Measurements from ENCODE around the gene KCNC1. TPM values are rescaled to one million over a fixed set of nuclear protein-coding genes. Genes with fewer than 3 reads are reported as not detected.
A peak's percentile ranks its signal among the peaks of the same experiment; 100 is the strongest.

The KCNC1 gene
- total and polyA plus RNA-seq, 2 of the 13 experiments (the other 11 are each of a cell fraction or from before 2014, with no cell fraction given): 0.01 to 0.04 TPM

- TF ChIP-seq SOX13 (IDR thresholded peaks at IDR 0.05) (no peak), SOX13 (CRISPR knock-in tag; conservative IDR thresholded peaks at IDR 0.05 in 1 of 2, IDR thresholded peaks at IDR 0.05 in 1 of 2) (peak in 1 of 2 experiments; percentile 78; a peak in 2 of 4 replicates), ZNF160 (CRISPR knock-in tag; IDR thresholded peaks at IDR 0.05) (no peak), SRSF4 (IDR thresholded peaks at IDR 0.05; ENCODE audit: low read depth, low read length, poor library complexity, severe bottlenecking) (no peak), ZNF263 (CRISPR knock-in tag; IDR thresholded peaks at IDR 0.05) (peak; percentile 58; the same call in 1 of the 2 replicates), ZFP37 (CRISPR knock-in tag; IDR thresholded peaks at IDR 0.05; ENCODE audit: borderline replicate concordance) (no peak), TBX2 (CRISPR knock-in tag; IDR thresholded peaks at IDR 0.05; ENCODE audit: borderline replicate concordance) (0 out of 2 replicates have a peak, but pooled peaks have one; percentile 6), ZBTB21 (CRISPR knock-in tag; IDR thresholded peaks at IDR 0.05) (no peak), REXO4 (CRISPR knock-in tag; IDR thresholded peaks at IDR 0.05; ENCODE audit: borderline replicate concordance) (no peak), PATZ1 (CRISPR knock-in tag; IDR thresholded peaks at IDR 0.05) (peak; percentile 94), ATAD3A (CRISPR knock-in tag; IDR thresholded peaks at IDR 0.05) (no peak)
These were observed 39.9 kb downstream of the KCNC1 start (continued) for GRCh38 chr11:17774232-17775034.

GRCh38 chr11:17775035-17775348, 40.4 kb downstream of the KCNC1 start:
- H3K4me1 ChIP-seq (ENCODE audit: insufficient read depth, low read length): peaks cover 38% of the 10 kb centered on the region
- FAIRE-seq: no peak
- no peaks in the 10 kb centered on the region for H3K79me2 ChIP-seq (ENCODE audit: insufficient read depth, low read length)
- no peak overlapping the region for H3K4me3 ChIP-seq (replicated peaks in 1 of 3; ENCODE audit: insufficient read depth in 1 of 3, low read depth in 2 of 3, low read length in 3 of 3)
- no peak overlapping the region for H3K9ac ChIP-seq (ENCODE audit: insufficient read depth, low read depth, low read length)
- in situ Hi-C loops (cut with HindIII; ENCODE audit: extremely low pct_ligation_motif_present, low pct_unique_long_range_greater_than_20kb) (no loop called here), intact Hi-C loops (cut with micrococcal nuclease; ENCODE audit: unreplicated experiment) (no loop called here)
- ChIA-PET POLR2A (no interaction called here), CTCF (ENCODE audit: low intra/inter-chr PET ratio, low total read pairs) (no interaction called here)
- TF ChIP-seq TBX2 (CRISPR knock-in tag; IDR thresholded peaks at IDR 0.05; ENCODE audit: borderline replicate concordance): 0 out of 2 replicates have a peak, but pooled peaks have one; percentile 1
- no peak for TF ChIP-seq ZNF577 (CRISPR knock-in tag; IDR thresholded peaks at IDR 0.05; ENCODE audit: borderline replicate concordance, low read depth)
- peaks cover 0 to 2% of the 10 kb centered on the region in 2 experiments; a peak in 1 of 5 replicates for H3K27me3 ChIP-seq (ENCODE audit: control insufficient read depth in 1 of 2, insufficient read depth in 2 of 2, low read length in 2 of 2)
- H3K36me3 ChIP-seq (replicated peaks in 1 of 2; ENCODE audit: control insufficient read depth in 1 of 2, insufficient read depth in 2 of 2, low read length in 2 of 2): no peaks in the 10 kb centered on the region
- no TSS peak for BruUV-seq (replicated peaks)
- no peak overlapping the region for H3K4me2 ChIP-seq (ENCODE audit: low read depth, low read length)
- no peak overlapping the region for H2AFZ ChIP-seq (ENCODE audit: low read length)
- H4K20me1 ChIP-seq (ENCODE audit: insufficient read depth, low read length): no peaks in the 10 kb centered on the region
- H3K9me3 ChIP-seq (ENCODE audit: low read length): no peaks in the 10 kb centered on the region
- no peak for DNase-seq (ENCODE audit: low spot score)
- no peak for ATAC-seq
- WGBS (ENCODE audit: low lambda C conversion rate): no CpG with 5 or more reads among the region's 3 CpGs
- no peak overlapping the region for H3K27ac ChIP-seq (ENCODE audit: extremely low read length, insufficient read depth, low read length)

Data from HepG2 (cell line).